ENCODE results near the gene ZNF205. TPM values are rescaled to one million over a fixed set of nuclear protein-coding genes. Genes with fewer than 3 reads are reported as not detected.

Gene ZNF205
- total and polyA plus RNA-seq, 2 donors (not counting 1 experiment from before 2014, with no cell fraction given) = not detected

GRCh38 chr16:3098459-3099394 is 13.7 kb upstream of the ZNF205 start, which contains the start of gene ZSCAN10:
ZSCAN10 (minus strand) TSS chr16:3099294; CDS start chr16:3092937, 6,357 bp downstream.
- Histone ChIP-seq H2AFZ (ENCODE audit: insufficient read depth, low read depth, low read length, poor library complexity, severe bottlenecking) (peak within 1 kb of the TSS; percentile 69), H3K9ac (ENCODE audit: low read length) (peak within 1 kb of the TSS; percentile 1), H3K36me3 (replicated peaks in 1 of 2; ENCODE audit: control extremely low read depth in 1 of 2, control insufficient read depth in 1 of 2, extremely low read depth in 1 of 2, insufficient read depth in 2 of 2, low read length in 1 of 2) (no peaks in the 10 kb centered on the region), H4K20me1 (ENCODE audit: control insufficient read depth, insufficient read depth, low read length, poor library complexity, severe bottlenecking) (no peaks in the 10 kb centered on the region), H3K4me2 (replicated peaks; ENCODE audit: low read depth, low read length, poor library complexity, severe bottlenecking) (peak within 1 kb of the TSS; percentile 63), H3K4me1 (ENCODE audit: control insufficient read depth in 2 of 2, insufficient read depth in 2 of 2, low read length in 2 of 2) (peaks cover 25 to 40% of the 10 kb centered on the region in 2 donors), H3K79me2 (ENCODE audit: control insufficient read depth, insufficient read depth, low read length) (no peaks in the 10 kb centered on the region), H3K9me3 (ENCODE audit: control extremely low read depth in 1 of 3, control insufficient read depth in 2 of 3, insufficient read depth in 1 of 3, low read length in 2 of 3) (peaks cover 0 to 4% (median 0%) of the 10 kb centered on the region in 3 donors), H3K4me3 (ENCODE audit: control extremely low read depth in 1 of 5, extremely low read depth in 1 of 5, insufficient read depth in 1 of 5, low read depth in 2 of 5, low read length in 4 of 5) (peak within 1 kb of the TSS in 4 of 5 experiments; percentile 26 to 48 (median 36)), H3K27ac (ENCODE audit: low read length in 2 of 2) (no peak within 1 kb of the TSS), H3K27me3 (replicated peaks in 1 of 4; ENCODE audit: control extremely low read depth in 1 of 4, control insufficient read depth in 3 of 4, insufficient read depth in 4 of 4, low read length in 3 of 4) (no peaks in the 10 kb centered on the region)
- ATAC-seq (ENCODE audit: low read depth) = no peak
- no peaks in the 10 kb centered on the region for H3K27me3 Mint-ChIP-seq
- intact Hi-C loops (cut with micrococcal nuclease) = no loop called here
- ChIA-PET POLR2A (interaction anchor here (0.5 to 0.7 kb wide), 3 partner anchors 35 to 1467 kb away, joined by 4 to 6 read pairs (median 6); no protein-coding TSS in a partner anchor), CTCF (interaction anchor here (1.1 to 12.2 kb wide), 7 partner anchors 8 to 67 kb away, joined by 3 to 238 read pairs (median 8); partner anchors contain the start of gene ZNF213)
- DNase-seq = no peak
- H3K9me3 Mint-ChIP-seq (ENCODE audit: insufficient read depth) = no peaks in the 10 kb centered on the region
- peak within 1 kb of the TSS; percentile 83 for H3K4me3 Mint-ChIP-seq
- peaks cover 36% of the 10 kb centered on the region for H3K4me1 Mint-ChIP-seq
- WGBS (ENCODE audit: insufficient coverage) = 83% methylated on average over 14 of the region's 21 CpGs
- TF ChIP-seq CTCF (IDR thresholded peaks at IDR 0.05) (no peak), EZH2 (IDR thresholded peaks at IDR 0.05; ENCODE audit: borderline replicate concordance, insufficient read depth, low read depth, low read length, poor library complexity, severe bottlenecking) (no peak)
- H3K27ac Mint-ChIP-seq = peak within 1 kb of the TSS; percentile 56

GRCh38 chr16:3099395-3099731 is 13.0 kb upstream of the ZNF205 start:
- Mint-ChIP-seq H3K9me3 (ENCODE audit: insufficient read depth) (no peaks in the 10 kb centered on the region), H3K4me1 (peaks cover 36% of the 10 kb centered on the region), H3K27me3 (no peaks in the 10 kb centered on the region), H3K4me3 (peak overlapping the region; percentile 29), H3K27ac (no peak overlapping the region)
- no peaks in the 10 kb centered on the region for H3K27me3 ChIP-seq (replicated peaks in 1 of 4; ENCODE audit: control extremely low read depth in 1 of 4, control insufficient read depth in 3 of 4, insufficient read depth in 4 of 4, low read length in 3 of 4)
- peaks cover 0 to 4% (median 0%) of the 10 kb centered on the region in 3 donors for H3K9me3 ChIP-seq (ENCODE audit: control extremely low read depth in 1 of 3, control insufficient read depth in 2 of 3, insufficient read depth in 1 of 3, low read length in 2 of 3)
- H4K20me1 ChIP-seq (ENCODE audit: control insufficient read depth, insufficient read depth, low read length, poor library complexity, severe bottlenecking) = no peaks in the 10 kb centered on the region
- 91% methylated on average over 5 of the region's 5 CpGs for WGBS (ENCODE audit: insufficient coverage)
- peak overlapping the region; percentile 69 for H2AFZ ChIP-seq (ENCODE audit: insufficient read depth, low read depth, low read length, poor library complexity, severe bottlenecking)
- intact Hi-C loops (cut with micrococcal nuclease) = no loop called here
- H3K36me3 ChIP-seq (replicated peaks in 1 of 2; ENCODE audit: control extremely low read depth in 1 of 2, control insufficient read depth in 1 of 2, extremely low read depth in 1 of 2, insufficient read depth in 2 of 2, low read length in 1 of 2) = no peaks in the 10 kb centered on the region
- no peak overlapping the region for H3K27ac ChIP-seq (ENCODE audit: low read length in 2 of 2)
- no peak overlapping the region for H3K4me3 ChIP-seq (ENCODE audit: control extremely low read depth in 1 of 5, extremely low read depth in 1 of 5, insufficient read depth in 1 of 5, low read depth in 2 of 5, low read length in 4 of 5)
- no peaks in the 10 kb centered on the region for H3K79me2 ChIP-seq (ENCODE audit: control insufficient read depth, insufficient read depth, low read length)
- ATAC-seq (ENCODE audit: low read depth) (no peak), DNase-seq (no peak)
- no peak overlapping the region for H3K9ac ChIP-seq (ENCODE audit: low read length)
- TF ChIP-seq CTCF (IDR thresholded peaks at IDR 0.05) = no peak
- H3K4me1 ChIP-seq (ENCODE audit: control insufficient read depth in 2 of 2, insufficient read depth in 2 of 2, low read length in 2 of 2) = peaks cover 25 to 40% of the 10 kb centered on the region in 2 donors
- ChIA-PET CTCF (interaction anchor here (1.7 to 12.2 kb wide), 4 partner anchors 8 to 40 kb away, joined by 4 to 238 read pairs (median 18); partner anchors contain the start of gene ZNF213), POLR2A (no interaction called here)
- no peak overlapping the region for H3K4me2 ChIP-seq (replicated peaks; ENCODE audit: low read depth, low read length, poor library complexity, severe bottlenecking)

Data from B cell (primary cell).